ENCODE data around the gene RAB26.

DNA sequence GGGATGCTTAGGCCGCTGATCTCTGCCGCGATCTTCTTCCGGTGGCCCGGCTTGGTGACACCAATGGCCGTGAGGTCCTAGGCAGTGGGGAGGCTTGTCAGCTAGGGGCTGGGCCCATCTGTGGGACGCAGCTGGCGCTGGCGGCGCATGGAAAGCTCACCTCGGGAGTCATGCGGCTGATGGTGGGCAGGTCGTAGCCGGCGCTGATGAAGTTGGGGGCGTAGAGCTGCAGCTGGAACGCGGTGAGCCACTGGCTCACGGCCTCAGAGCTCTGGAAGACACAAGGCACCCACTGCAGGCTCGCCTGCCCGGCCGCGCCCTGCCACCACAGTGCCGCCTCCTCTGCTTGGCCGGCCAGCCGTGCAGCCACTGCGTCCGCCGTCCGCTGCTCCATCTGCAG, 35.2 kb downstream of the RAB26 start:
- TF ChIP-seq, protein P1, sequence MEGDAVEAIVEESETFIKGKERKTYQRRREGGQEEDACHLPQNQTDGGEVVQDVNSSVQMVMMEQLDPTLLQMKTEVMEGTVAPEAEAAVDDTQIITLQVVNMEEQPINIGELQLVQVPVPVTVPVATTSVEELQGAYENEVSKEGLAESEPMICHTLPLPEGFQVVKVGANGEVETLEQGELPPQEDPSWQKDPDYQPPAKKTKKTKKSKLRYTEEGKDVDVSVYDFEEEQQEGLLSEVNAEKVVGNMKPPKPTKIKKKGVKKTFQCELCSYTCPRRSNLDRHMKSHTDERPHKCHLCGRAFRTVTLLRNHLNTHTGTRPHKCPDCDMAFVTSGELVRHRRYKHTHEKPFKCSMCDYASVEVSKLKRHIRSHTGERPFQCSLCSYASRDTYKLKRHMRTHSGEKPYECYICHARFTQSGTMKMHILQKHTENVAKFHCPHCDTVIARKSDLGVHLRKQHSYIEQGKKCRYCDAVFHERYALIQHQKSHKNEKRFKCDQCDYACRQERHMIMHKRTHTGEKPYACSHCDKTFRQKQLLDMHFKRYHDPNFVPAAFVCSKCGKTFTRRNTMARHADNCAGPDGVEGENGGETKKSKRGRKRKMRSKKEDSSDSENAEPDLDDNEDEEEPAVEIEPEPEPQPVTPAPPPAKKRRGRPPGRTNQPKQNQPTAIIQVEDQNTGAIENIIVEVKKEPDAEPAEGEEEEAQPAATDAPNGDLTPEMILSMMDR (IDR thresholded peaks at IDR 0.05) = no peak
- TF ChIP-seq EZH2phosphoT487 (IDR thresholded peaks at IDR 0.05) (no peak), EZH2 (IDR thresholded peaks at IDR 0.05) (no peak)

All from neural progenitor cell (in vitro differentiated cells).